Measurements from ENCODE around the gene ZNF777.
"Not testable (repeated sequence)": the region's sequence is repeated elsewhere in the genome, so short reads cannot be mapped to it uniquely, and the experiment has no call there.

ZNF777 gene

DNA sequence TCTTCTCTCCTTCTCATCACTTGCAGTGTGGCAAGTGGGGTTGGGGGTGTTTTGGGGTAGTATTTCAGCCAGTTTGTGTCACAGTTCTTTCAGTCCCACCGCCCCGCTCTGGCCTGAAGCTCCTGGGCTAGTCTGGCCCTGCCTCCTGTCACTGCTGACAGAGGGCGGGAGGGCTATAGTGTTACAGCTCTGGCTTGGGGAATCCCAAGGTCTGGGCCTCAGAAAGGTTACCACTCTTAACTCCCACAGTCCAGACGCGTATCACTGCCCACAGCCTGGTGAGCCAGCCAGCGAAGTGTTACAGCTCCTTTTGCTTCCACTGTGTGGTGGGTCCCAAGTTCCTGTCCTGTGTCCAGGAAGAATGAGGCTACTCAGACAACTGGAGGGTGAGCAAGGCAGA, 56.0 kb downstream of the ZNF777 start:
- DNase-seq: no peak

DNA sequence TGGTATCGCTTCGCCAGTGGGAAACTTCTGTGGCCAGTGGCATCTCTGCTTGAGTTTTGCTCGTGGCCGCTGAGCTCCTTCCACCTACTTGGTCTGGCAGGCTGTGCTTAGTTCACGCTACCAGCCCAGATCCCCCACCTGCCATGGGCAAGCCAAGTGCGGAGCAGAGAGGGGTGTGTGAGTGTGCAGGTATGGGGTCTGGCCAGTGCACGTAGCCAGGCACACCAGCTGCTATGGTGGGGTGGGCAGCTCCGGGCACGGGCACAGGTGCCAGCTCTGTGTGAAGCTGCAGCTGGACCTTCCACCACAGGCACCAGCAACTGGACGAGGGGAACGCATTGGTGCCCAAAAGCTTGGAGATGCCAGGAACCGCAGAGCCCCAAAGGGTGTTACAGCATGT, 56.5 kb downstream of the ZNF777 start:
- no peak for DNase-seq

DNA sequence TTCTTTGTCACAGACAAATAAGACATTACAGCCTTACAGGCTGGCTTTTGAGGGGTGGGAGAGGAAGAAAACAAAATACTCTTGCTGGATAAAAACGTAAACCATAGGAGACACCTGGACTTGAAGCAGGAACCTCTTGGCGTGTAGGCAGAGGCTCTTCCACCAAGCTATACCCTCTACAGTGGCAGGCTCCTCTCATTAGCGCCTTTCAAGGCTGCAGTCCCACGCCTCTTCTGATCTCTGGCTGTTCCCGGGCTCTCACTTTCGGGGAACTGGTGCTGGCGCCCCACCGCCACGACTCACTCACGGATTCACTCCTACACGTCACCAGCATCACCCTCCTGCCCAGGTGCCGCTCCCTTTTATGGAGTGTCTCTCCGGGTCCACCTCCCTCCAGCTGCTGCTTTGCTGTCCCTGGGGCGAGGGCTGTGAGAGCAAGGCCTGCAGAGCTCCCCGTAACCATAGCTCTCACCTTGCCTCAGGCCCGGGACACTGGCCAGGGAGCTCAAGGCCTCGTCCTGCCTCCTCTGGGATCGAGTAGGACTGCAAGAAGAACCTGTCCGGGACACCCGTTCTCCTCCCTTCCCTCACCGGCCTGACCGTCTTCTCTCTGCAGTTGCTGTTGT, 62.6 kb downstream of the ZNF777 start:
- no peak for DNase-seq

DNA sequence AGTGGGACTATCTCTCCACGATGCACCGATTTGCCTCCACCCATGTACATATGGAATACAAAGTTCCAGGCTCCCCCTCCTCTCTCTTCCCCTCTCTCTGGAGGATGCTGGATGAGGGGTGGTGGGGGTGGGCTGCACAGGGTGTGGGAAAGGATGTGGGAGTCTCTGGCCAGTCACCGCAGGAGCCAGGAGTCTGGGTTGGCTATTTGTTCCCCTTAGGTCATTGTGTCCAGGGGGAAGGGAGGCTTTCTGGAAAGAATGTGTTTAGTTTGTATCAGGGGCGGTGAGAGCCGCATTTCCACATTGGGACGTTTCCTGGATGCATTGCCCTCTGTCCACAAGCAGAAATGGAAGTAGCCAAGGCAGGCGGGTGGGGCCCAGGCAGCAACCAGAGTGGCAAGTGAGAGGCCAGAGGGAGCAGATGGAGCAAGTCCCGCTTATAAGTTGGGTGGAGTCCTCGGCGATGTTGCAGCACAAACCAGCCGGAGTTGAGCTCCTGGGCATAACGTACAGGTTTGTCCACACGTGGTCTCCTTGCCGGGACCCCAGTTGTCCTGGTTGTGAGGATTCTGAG, 63.3 kb downstream of the ZNF777 start:
- DNase-seq: no peak

DNA sequence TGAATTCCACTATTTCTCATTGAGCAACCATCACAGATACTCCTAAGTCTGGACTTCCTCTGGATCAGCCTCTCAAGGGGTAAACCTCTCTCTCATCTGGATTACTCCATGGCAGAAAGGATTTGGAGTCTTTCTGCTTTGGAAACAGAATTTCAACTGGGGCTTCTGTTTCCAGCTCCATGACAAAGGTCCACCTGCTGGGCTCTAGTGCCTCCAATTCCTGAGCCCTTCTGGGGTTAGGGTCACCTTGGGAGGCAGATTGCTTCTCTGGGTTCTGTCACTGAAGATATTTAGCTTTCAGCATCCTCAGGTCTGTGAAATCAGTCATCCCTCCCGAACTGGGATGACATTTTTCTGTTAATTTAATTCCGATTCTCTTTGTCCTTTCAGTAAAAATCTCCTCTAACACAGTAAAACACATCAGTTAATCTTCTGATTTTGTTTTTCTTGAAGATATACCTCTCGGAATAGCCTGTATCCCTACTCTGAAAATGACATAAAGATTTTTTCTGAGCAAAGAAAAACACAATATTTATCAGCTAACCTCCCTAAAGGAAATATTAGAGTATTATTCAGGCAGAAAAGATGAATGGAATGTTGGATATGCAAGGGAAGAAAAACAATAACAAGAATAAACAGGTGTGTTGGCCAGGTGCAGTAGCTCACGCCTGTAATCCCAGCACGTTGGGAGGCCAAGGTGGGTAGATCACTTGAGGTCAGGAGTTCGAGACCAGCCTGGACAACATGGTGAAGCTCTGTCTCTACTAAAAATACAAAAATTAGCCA, 72.1 kb downstream of the ZNF777 start:
- not testable (repeated sequence) for DNase-seq

DNA sequence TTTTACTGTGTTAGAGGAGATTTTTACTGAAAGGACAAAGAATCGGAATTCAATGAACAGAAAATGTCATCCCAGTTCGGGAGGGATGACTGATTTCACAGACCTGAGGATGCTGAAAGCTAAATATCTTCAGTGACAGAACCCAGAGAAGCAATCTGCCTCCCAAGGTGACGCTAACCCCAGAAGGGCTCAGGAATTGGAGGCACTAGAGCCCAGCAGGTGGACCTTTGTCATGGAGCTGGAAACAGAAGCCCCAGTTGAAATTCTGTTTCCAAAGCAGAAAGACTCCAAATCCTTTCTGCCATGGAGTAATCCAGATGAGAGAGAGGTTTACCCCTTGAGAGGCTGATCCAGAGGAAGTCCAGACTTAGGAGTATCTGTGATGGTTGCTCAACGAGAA, 74.3 kb downstream of the ZNF777 start:
- not testable (repeated sequence) for DNase-seq

DNA sequence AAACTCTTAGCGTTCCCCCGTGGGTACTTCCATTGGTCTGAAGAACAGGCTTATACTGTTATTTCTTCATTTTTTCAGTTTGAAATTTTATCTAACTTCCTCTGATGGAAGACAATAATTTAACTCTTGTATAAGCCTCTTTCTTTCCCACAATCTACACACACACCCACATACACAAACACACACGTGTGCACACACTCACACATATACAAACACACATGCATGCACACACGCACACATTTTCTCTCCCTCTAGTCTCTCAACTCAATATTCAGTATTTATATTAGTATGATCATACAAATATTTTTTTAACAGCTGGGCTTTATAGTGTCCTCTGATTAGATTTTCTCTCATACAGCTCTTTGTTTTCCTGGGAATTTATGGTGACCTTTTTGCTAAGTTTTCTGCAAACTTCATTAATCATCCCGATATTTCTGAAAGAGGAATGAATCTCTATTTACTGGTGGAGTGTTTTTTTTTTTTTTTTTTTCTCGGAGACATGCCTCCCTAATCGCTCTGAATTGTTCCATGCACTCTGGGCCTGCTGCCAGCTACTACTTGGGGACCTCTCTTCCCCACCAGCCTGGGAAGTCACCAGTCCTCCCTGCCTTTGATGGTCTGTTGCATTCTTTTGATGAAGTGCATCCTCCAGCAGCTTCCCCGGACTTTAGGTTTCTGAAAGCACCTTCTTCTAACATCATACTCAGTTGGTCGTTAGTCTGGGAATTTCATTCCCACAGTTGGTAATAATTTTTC, 75.5 kb downstream of the ZNF777 start:
- DNase-seq: no peak
